ENCODE measurements around the gene LRPPRC. TPM values are rescaled to one million over a fixed set of nuclear protein-coding genes. Genes with fewer than 3 reads are reported as not detected.
"Not testable (repeated sequence)": the region's sequence is repeated elsewhere in the genome, so short reads cannot be mapped to it uniquely, and the experiment has no call there.

Gene LRPPRC
- total RNA-seq, 1 donor from 2014 or later: 52.1 TPM

DNA sequence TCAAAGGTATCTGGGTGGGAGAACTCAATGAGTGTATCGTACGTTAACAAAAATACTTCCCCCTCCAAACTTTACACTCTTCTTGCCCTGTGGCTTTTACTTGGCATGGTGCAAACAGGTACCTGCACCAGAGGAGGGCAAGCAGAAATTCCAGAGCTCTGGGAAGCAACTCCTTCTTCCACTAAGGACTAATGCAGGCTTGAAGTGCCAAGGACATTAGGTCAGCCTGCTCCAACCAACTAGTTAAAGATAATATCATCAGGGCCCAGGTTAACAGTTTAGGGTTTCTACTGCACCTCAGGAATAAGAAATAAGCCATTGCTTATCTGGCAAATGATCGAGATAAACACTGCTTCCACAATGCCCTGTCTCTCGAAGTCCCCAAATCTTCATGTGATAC, 70.4 kb downstream of the LRPPRC start:
- Mint-ChIP-seq H3K36me3 (ENCODE audit: low read depth) (peaks cover 18% of the 10 kb centered on the region), H3K9me3 (ENCODE audit: low read depth) (no peaks in the 10 kb centered on the region), H3K4me3 (ENCODE audit: unreplicated experiment) (no peak overlapping the region), H3K4me1 (ENCODE audit: low read depth) (no peaks in the 10 kb centered on the region), H3K27me3 (ENCODE audit: low read depth) (no peaks in the 10 kb centered on the region), H3K27ac (ENCODE audit: unreplicated experiment) (no peak overlapping the region)
- DNase-seq (ENCODE audit: low spot score): no peak
- TF ChIP-seq, protein P1, sequence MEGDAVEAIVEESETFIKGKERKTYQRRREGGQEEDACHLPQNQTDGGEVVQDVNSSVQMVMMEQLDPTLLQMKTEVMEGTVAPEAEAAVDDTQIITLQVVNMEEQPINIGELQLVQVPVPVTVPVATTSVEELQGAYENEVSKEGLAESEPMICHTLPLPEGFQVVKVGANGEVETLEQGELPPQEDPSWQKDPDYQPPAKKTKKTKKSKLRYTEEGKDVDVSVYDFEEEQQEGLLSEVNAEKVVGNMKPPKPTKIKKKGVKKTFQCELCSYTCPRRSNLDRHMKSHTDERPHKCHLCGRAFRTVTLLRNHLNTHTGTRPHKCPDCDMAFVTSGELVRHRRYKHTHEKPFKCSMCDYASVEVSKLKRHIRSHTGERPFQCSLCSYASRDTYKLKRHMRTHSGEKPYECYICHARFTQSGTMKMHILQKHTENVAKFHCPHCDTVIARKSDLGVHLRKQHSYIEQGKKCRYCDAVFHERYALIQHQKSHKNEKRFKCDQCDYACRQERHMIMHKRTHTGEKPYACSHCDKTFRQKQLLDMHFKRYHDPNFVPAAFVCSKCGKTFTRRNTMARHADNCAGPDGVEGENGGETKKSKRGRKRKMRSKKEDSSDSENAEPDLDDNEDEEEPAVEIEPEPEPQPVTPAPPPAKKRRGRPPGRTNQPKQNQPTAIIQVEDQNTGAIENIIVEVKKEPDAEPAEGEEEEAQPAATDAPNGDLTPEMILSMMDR (IDR thresholded peaks at IDR 0.05): no peak

- DNase-seq (ENCODE audit: low spot score): no peak
- H3K36me3 Mint-ChIP-seq (ENCODE audit: low read depth): peaks cover 14% of the 10 kb centered on the region
- TF ChIP-seq, protein P1 (IDR thresholded peaks at IDR 0.05): no peak
- H3K27ac Mint-ChIP-seq (ENCODE audit: unreplicated experiment): no peak overlapping the region
- H3K4me3 Mint-ChIP-seq (ENCODE audit: unreplicated experiment): no peak overlapping the region
- H3K27me3 Mint-ChIP-seq (ENCODE audit: low read depth): no peaks in the 10 kb centered on the region
- H3K4me1 Mint-ChIP-seq (ENCODE audit: low read depth): no peaks in the 10 kb centered on the region
- no peaks in the 10 kb centered on the region for H3K9me3 Mint-ChIP-seq (ENCODE audit: low read depth)
Observed at GRCh38 chr2:43924463-43924862, 71.3 kb downstream of the LRPPRC start.

GRCh38 chr2:43911136-43911790, 84.5 kb downstream of the LRPPRC start:
- not testable (repeated sequence) for H3K27ac Mint-ChIP-seq (ENCODE audit: unreplicated experiment); H3K27me3 Mint-ChIP-seq (ENCODE audit: low read depth); H3K4me1 Mint-ChIP-seq (ENCODE audit: low read depth); H3K9me3 Mint-ChIP-seq (ENCODE audit: low read depth); DNase-seq (ENCODE audit: low spot score); H3K4me3 Mint-ChIP-seq (ENCODE audit: unreplicated experiment)
- H3K36me3 Mint-ChIP-seq (ENCODE audit: low read depth): peaks cover 20% of the 10 kb centered on the region

- Mint-ChIP-seq H3K27ac (ENCODE audit: unreplicated experiment) (no peak overlapping the region), H3K4me3 (ENCODE audit: unreplicated experiment) (no peak overlapping the region), H3K27me3 (ENCODE audit: low read depth) (no peaks in the 10 kb centered on the region), H3K4me1 (ENCODE audit: low read depth) (peaks cover 18% of the 10 kb centered on the region), H3K36me3 (ENCODE audit: low read depth) (peaks cover 21% of the 10 kb centered on the region), H3K9me3 (ENCODE audit: low read depth) (no peaks in the 10 kb centered on the region)
- DNase-seq (ENCODE audit: low spot score): no peak
- TF ChIP-seq, protein P1 (IDR thresholded peaks at IDR 0.05): no peak
Observed at GRCh38 chr2:43906448-43907109, 89.2 kb downstream of the LRPPRC start.

DNA sequence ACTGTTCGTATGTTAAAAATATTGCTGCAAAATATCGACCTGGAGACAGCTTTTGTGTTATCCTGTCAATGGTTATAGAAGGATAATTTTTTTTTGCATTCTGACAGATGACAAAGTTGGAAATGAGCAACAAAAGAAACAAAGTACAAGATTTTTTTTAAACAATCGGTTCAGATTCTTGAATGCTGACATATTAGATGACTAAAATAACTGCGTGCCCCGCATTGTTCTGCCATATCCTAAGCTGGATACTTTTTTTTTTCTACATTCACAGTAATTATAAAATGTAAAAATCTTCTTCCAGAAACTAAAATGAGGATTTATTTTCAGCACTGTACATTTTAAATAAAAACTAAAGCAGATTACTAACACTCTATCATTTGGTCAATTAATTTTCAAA, 89.9 kb downstream of the LRPPRC start:
- Mint-ChIP-seq H3K9me3 (ENCODE audit: low read depth) (no peaks in the 10 kb centered on the region), H3K27me3 (ENCODE audit: low read depth) (no peaks in the 10 kb centered on the region), H3K4me3 (ENCODE audit: unreplicated experiment) (no peak overlapping the region), H3K27ac (ENCODE audit: unreplicated experiment) (peak overlapping the region; percentile 19), H3K36me3 (ENCODE audit: low read depth) (peaks cover 18% of the 10 kb centered on the region), H3K4me1 (ENCODE audit: low read depth) (peaks cover 18% of the 10 kb centered on the region)
- TF ChIP-seq, protein P1 (IDR thresholded peaks at IDR 0.05): no peak
- no peak for DNase-seq (ENCODE audit: low spot score)

Data from chondrocyte (in vitro differentiated cells).